ENCODE data around the gene SOHLH2. TPM values are rescaled to one million over a fixed set of nuclear protein-coding genes. Genes with fewer than 3 reads are reported as not detected.

SOHLH2 gene
- total RNA-seq, 1 experiment from 2014 or later, result 5.8 TPM

- CTCF ChIA-PET, result no interaction called here
- no peak for ATAC-seq
- H3K4me3 Mint-ChIP-seq, result no peak overlapping the region
These were observed 23.6 kb downstream of the SOHLH2 start for GRCh38 chr13:36190771-36191170.

GRCh38 chr13:36188441-36188840, 25.9 kb downstream of the SOHLH2 start:
- ATAC-seq, result no peak
- Mint-ChIP-seq H3K9me3 (no peaks in the 10 kb centered on the region), H3K27me3 (ENCODE audit: low read depth) (no peaks in the 10 kb centered on the region), H3K4me3 (no peak overlapping the region), H3K36me3 (peaks cover 2% of the 10 kb centered on the region; the same call in 1 of the 2 replicates), H3K4me1 (peaks cover 12% of the 10 kb centered on the region), H3K27ac (no peak overlapping the region)
- CTCF ChIA-PET, result no interaction called here
- DNase-seq (ENCODE audit: low spot score), result no peak
- POLR2A ChIA-PET, result no interaction called here
- TF ChIP-seq JUN (CRISPR knock-in tag; IDR thresholded peaks at IDR 0.05) (no peak), STAT6 (CRISPR knock-in tag; conservative IDR thresholded peaks at IDR 0.05; ENCODE audit: low read depth) (no peak), AR (CRISPR knock-in tag; IDR thresholded peaks at IDR 0.05) (no peak), ETV6 (CRISPR knock-in tag; IDR thresholded peaks at IDR 0.05) (no peak), ARID4B (CRISPR knock-in tag; IDR thresholded peaks at IDR 0.05; ENCODE audit: borderline replicate concordance) (no peak), NFE2L1 (CRISPR knock-in tag; IDR thresholded peaks at IDR 0.05) (no peak)

More at GRCh38 chr13:36190771-36191170, 23.6 kb downstream of the SOHLH2 start:
- DNase-seq (ENCODE audit: low spot score), result no peak
- Mint-ChIP-seq H3K27me3 (ENCODE audit: low read depth) (no peaks in the 10 kb centered on the region), H3K9me3 (no peaks in the 10 kb centered on the region), H3K4me1 (peaks cover 12% of the 10 kb centered on the region), H3K27ac (no peak overlapping the region), H3K36me3 (peaks cover 2% of the 10 kb centered on the region; the same call in 1 of the 2 replicates)
- TF ChIP-seq E2F4 (CRISPR knock-in tag; IDR thresholded peaks at IDR 0.05; ENCODE audit: borderline replicate concordance, low read depth) (no peak), FOXP4 (CRISPR knock-in tag; IDR thresholded peaks at IDR 0.05) (no peak), ZSCAN18 (CRISPR knock-in tag; IDR thresholded peaks at IDR 0.05) (no peak), ZNF416 (CRISPR knock-in tag; IDR thresholded peaks at IDR 0.05) (no peak), GTF2I (CRISPR knock-in tag; conservative IDR thresholded peaks at IDR 0.05) (no peak), IRF1 (CRISPR knock-in tag; IDR thresholded peaks at IDR 0.05) (no peak)
- POLR2A ChIA-PET, result no interaction called here

Data from WTC11 (cell line).